K562 (cell line): ENCODE results near the gene INO80C. TPM values are rescaled to one million over a fixed set of nuclear protein-coding genes. Genes with fewer than 3 reads are reported as not detected.

Experiments
- ATAC-seq: fragments of 200-7000 bp; cut with Tn5 transposase; 3 replicates; pipeline ENCODE4 v1.9.1; 2020; ENCODE audit warnings: moderate library complexity
- BruUV-seq: library from RNA; stranded (reverse); fragments of 400-500 nt; replicated peaks from 2 replicates; lab custom pipeline; 2021; lab: Mats Ljungman, UMichigan
- CTCF ChIA-PET: fragments of 300-600 bp; formaldehyde crosslinking; extraction: SDS; loops from one replicate; lab custom pipeline; 2021; ENCODE audit warnings: low intra/inter-chr PET ratio; lab: Yijun Ruan, JAX
- POLR2A ChIA-PET: fragments of 300-600, 350-650 bp; sonication (Branson Sonifier 250); formaldehyde crosslinking; extraction: SDS; loops from one replicate; lab custom pipeline; 2021; ENCODE audit warnings: antibody characterized with exemption, inconsistent platforms; lab: Yijun Ruan, JAX
- DNase-seq, 4 experiments: peaks; one replicate each; pipeline versions ENCODE4 v3.0.0 to v3.0.0-alpha.2; 2011 to 2018; ENCODE audit warnings: low spot score in 3 of 4, mixed read lengths in 3 of 4; ENCODE audit errors: extremely low read depth in 1 of 4
- FAIRE-seq: peaks from 2 replicates; lab custom pipeline; 2011; peaks lifted over from hg19 to GRCh38; lab: Jason Lieb, UNC
- H2AFZ ChIP-seq: 2 replicates; pipeline ENCODE4 v1.6.0; 2011; ENCODE audit warnings: low read depth, low read length, control low read depth, inconsistent platforms
- H3K27ac ChIP-seq: fragments of 200-600 bp; 3 replicates; pipeline ENCODE4 v1.8.0; 2011; ENCODE audit warnings: low read depth, mild to moderate bottlenecking, control low read depth, inconsistent platforms, low read length, moderate library complexity, mixed read lengths; ENCODE audit errors: extremely low read depth
- H3K27me3 ChIP-seq, 2 experiments: fragments of 300-600 bp in 1 of 2; 2 replicates in 1 of 2; 3 replicates in 1 of 2; pipeline versions ENCODE4 v1.6.0 to v1.8.0; 2011; ENCODE audit warnings: inconsistent platforms in 2 of 2, low read length in 2 of 2, mild to moderate bottlenecking in 1 of 2, mixed read lengths in 1 of 2, moderate library complexity in 1 of 2; ENCODE audit not compliant: control insufficient read depth in 2 of 2, insufficient read depth in 2 of 2
- H3K36me3 ChIP-seq: fragments of 300-600 bp; 3 replicates; pipeline ENCODE4 v1.8.0; 2011; ENCODE audit warnings: mild to moderate bottlenecking, low read length, inconsistent platforms; ENCODE audit not compliant: control insufficient read depth, insufficient read depth
- H3K4me1 ChIP-seq, 2 experiments: fragments of 200-600 bp in 1 of 2; replicated peaks in 1 of 2; 2 replicates in 1 of 2; 3 replicates in 1 of 2; pipeline versions ENCODE4 v1.5.1 to v1.8.0; 2011; ENCODE audit warnings: inconsistent platforms in 2 of 2, low read length in 2 of 2, mild to moderate bottlenecking in 1 of 2, mixed read lengths in 1 of 2, moderate library complexity in 1 of 2; ENCODE audit not compliant: control insufficient read depth in 2 of 2, insufficient read depth in 2 of 2
- H3K4me2 ChIP-seq: 2 replicates; pipeline ENCODE4 v1.6.1; 2011; ENCODE audit warnings: low read length, control low read depth, inconsistent platforms, mixed read lengths; ENCODE audit not compliant: insufficient read depth
- H3K4me3 ChIP-seq: fragments of 200-600 bp; sonication (generic), shearing (Covaris generic); 2 replicates; pipeline ENCODE4 v1.5.1; 2016; ENCODE audit warnings: control low read depth, inconsistent platforms
- H3K79me2 ChIP-seq: fragments of 200-600 bp; 3 replicates; pipeline ENCODE4 v1.8.0; 2011; ENCODE audit warnings: low read length, inconsistent platforms; ENCODE audit not compliant: control insufficient read depth, insufficient read depth
- H3K9ac ChIP-seq, 2 experiments: 2 replicates each; pipeline versions ENCODE4 v1.6.0 to v1.6.1; 2011; ENCODE audit warnings: low read depth in 2 of 2, low read length in 2 of 2, control low read depth in 1 of 2, inconsistent platforms in 1 of 2, mild to moderate bottlenecking in 1 of 2, mixed read lengths in 1 of 2; ENCODE audit not compliant: insufficient read depth in 1 of 2
- H3K9me1 ChIP-seq: one replicate; pipeline ENCODE4 v1.6.0; 2011; ENCODE audit warnings: inconsistent platforms, mild to moderate bottlenecking, low read length, moderate library complexity; ENCODE audit not compliant: control insufficient read depth, insufficient read depth
- H3K9me3 ChIP-seq: replicated peaks from 2 replicates; pipeline ENCODE4 v1.5.1; 2011; ENCODE audit warnings: low read depth, low read length, inconsistent platforms; ENCODE audit not compliant: control insufficient read depth, insufficient read depth
- H4K20me1 ChIP-seq: replicated peaks from 2 replicates; pipeline ENCODE4 v1.6.1; 2011; ENCODE audit warnings: low read length, inconsistent platforms, mixed read lengths; ENCODE audit not compliant: control insufficient read depth, insufficient read depth
- ADNP ChIP-seq: fragments of 200-800 bp; sonication (Bioruptor generic); IDR thresholded peaks from 2 replicates; pipeline ENCODE4 v1.6.1; 2016; ENCODE audit warnings: missing genetic modification characterization, missing compliant biosample characterization
- BCOR ChIP-seq: fragments of 450-650 bp; IDR thresholded peaks from 2 replicates; pipeline ENCODE4 v1.6.1; 2016
- CTCF ChIP-seq, 3 experiments: IDR thresholded peaks in 2 of 3; conservative IDR thresholded peaks in 1 of 3; 2 replicates each; pipeline ENCODE4 v1.5.1; 2011 to 2012; ENCODE audit warnings: low read length in 3 of 3, mild to moderate bottlenecking in 3 of 3, control low read depth in 2 of 3, improper control_type of control experiment in 1 of 3, inconsistent platforms in 1 of 3, low read depth in 1 of 3, mixed read lengths in 1 of 3, moderate library complexity in 1 of 3; ENCODE audit not compliant: insufficient read depth in 2 of 3
- MTA1 ChIP-seq: fragments of 450-650 bp; IDR thresholded peaks from 2 replicates; pipeline ENCODE4 v1.6.1; 2017; ENCODE audit warnings: borderline replicate concordance
- OTX1 ChIP-seq: fragments of 450-650 bp; formaldehyde crosslinking; IDR thresholded peaks from 2 replicates; pipeline ENCODE4 v1.4.0; 2022; ENCODE audit warnings: mild to moderate bottlenecking
- SMAD4 ChIP-seq: fragments of 250-450 bp; sonication (Bioruptor Pico); conservative IDR thresholded peaks from 2 replicates; pipeline ENCODE4 v1.8.0; 2021; ENCODE audit warnings: inconsistent platforms, mild to moderate bottlenecking, moderate library complexity
- SNAPC5 ChIP-seq: fragments of 250-450 bp; sonication (Bioruptor Pico); IDR thresholded peaks from 2 replicates; pipeline ENCODE4 v1.8.0; 2021; ENCODE audit warnings: moderate library complexity, mild to moderate bottlenecking, inconsistent platforms
- SNIP1 ChIP-seq: fragments of 450-650 bp; IDR thresholded peaks from 2 replicates; pipeline ENCODE4 v1.7.1; 2017; ENCODE audit warnings: low read depth, mild to moderate bottlenecking
- WGBS: fragments of 100-300 bp; shearing (Covaris generic); methylation state at CpG from one replicate; pipeline ENCODE4 v1.1.6; 2016; ENCODE audit warnings: low coverage, mixed read lengths; ENCODE audit not compliant: insufficient coverage; ENCODE audit errors: missing lambda C conversion rate; 5-methylcytosine and 5-hydroxymethylcytosine counted together
- in situ Hi-C: fragments of 300-500 bp; cut with MboI; formaldehyde crosslinking; loops from 4 replicates; pipeline ENCODE4 v1.15.0; 2018; ENCODE audit warnings: inconsistent platforms, mixed read lengths
- intact Hi-C: fragments of 100-400 bp; cut with micrococcal nuclease; formaldehyde crosslinking; loops from 2 replicates; pipeline ENCODE4 v1.14.2; 2022
- polyA plus RNA-seq, 8 experiments: library from polyadenylated mRNA; depleted of rRNA in 4 of 8; stranded (reverse) in 5 of 8; unstranded in 3 of 8; fragments of >200 nt; fragmentation: Nextera tagmentation in 2 of 8; fragmentation: Illumina TruSeq in 1 of 8; extraction: Ambion mirVana in 2 of 8; extraction: Trizol in 1 of 8; gene quantifications; 2 replicates each; pipeline versions ENCODE4 v1.2.1 to v1.2.3, GENCODE V29; 2011 to 2014; ENCODE audit warnings: inconsistent platforms in 1 of 8, missing spikeins in 1 of 8
- total RNA-seq, 7 experiments: library from RNA; depleted of rRNA in 6 of 7; stranded (reverse); fragments of >200 nt in 6 of 7; fragmentation: Illumina TruSeq in 2 of 7; extraction: Trizol in 2 of 7; gene quantifications; 2 replicates each; pipeline versions ENCODE4 v1.2.1 to v1.2.3, GENCODE V29; 2011 to 2021; ENCODE audit warnings: low replicate concordance in 1 of 7

The INO80C gene
- total and polyA plus RNA-seq, 9 of the 15 experiments (the other 6 are each of a cell fraction or from before 2014, with no cell fraction given) = 14.3 to 53.3 (median 46.6) TPM

GRCh38 chr18:35442701-35443100, 55.1 kb downstream of the INO80C start:
- no peaks in the 10 kb centered on the region for H3K36me3 ChIP-seq
- ChIA-PET CTCF (no interaction called here), POLR2A (interaction anchor here (0.7 kb wide), 1 partner anchor 14 kb away, joined by 3 read pairs; no protein-coding TSS in a partner anchor)
- no peak for DNase-seq
- TF ChIP-seq OTX1 = no peak
- no peaks in the 10 kb centered on the region for H3K79me2 ChIP-seq
- no peaks in the 10 kb centered on the region for H3K9me3 ChIP-seq
- FAIRE-seq = no peak
- ATAC-seq = peak; percentile 20
- WGBS = 11% methylated on average over 5 of the region's 5 CpGs
- no peaks in the 10 kb centered on the region for H3K9me1 ChIP-seq
- no peak overlapping the region for H3K4me2 ChIP-seq
- BruUV-seq = no TSS peak
- intact Hi-C loops (no loop called here), in situ Hi-C loops (no loop called here)
- H3K9ac ChIP-seq = no peak overlapping the region
- H4K20me1 ChIP-seq = no peaks in the 10 kb centered on the region
- peaks cover 5 to 14% of the 10 kb centered on the region in 2 experiments; a peak in 3 of 5 replicates for H3K4me1 ChIP-seq
- H3K27ac ChIP-seq = no peak overlapping the region
- no peak overlapping the region for H3K4me3 ChIP-seq
- peaks cover 2 to 9% of the 10 kb centered on the region in 2 experiments; a peak in 4 of 5 replicates for H3K27me3 ChIP-seq
- H2AFZ ChIP-seq = peak overlapping the region; percentile 49; the same call in 1 of the 2 replicates

DNA sequence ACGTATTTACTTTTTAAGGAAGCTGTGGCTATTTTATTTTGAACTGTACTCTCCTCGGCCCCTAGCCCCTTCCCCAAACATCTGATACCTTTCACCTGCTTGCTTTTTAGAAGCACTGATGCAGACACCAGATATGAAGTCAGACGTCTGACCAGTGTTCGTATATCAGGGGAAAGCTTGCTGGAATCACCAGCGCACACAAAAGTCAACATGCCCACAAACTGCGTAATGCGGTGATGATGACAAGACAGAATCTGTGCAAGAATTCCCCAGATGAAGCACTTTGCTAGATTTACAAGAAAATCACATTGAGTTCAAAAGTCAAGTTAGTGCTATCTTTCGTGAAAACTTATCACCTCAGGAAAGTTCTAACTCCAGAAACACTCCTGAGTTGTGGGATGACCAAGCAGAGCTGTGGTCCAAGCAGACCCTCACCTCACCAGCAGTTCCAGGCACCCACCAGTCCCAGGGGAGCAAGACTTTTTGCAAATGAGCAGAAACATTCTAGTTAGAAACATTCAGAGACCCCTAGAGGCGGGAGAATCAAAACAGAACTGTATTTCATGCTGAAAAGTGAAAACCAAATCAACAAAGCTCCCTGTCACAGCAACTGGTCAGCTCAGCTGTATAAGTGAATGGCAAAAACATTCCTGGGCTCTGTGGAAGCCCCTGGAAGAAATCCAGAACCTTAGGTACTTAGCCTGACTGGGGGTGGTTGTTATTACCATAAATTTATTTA, 55.7 kb downstream of the INO80C start:
- no peaks in the 10 kb centered on the region for H3K36me3 ChIP-seq
- H3K4me1 ChIP-seq = peaks cover 5 to 14% of the 10 kb centered on the region in 2 experiments; a peak in 3 of 5 replicates
- BruUV-seq = no TSS peak
- CTCF ChIA-PET = no interaction called here
- H3K27ac ChIP-seq = no peak overlapping the region
- TF ChIP-seq BCOR = no peak
- 0 out of 2 replicates have a peak, but pooled peaks have one; percentile 49 for TF ChIP-seq SMAD4
- 0 out of 6 replicates have a peak, but pooled peaks of 1 of the 3 experiments have one; percentile 6 for TF ChIP-seq CTCF (IDR thresholded peaks at IDR 0.05 in 2 of 3, conservative IDR thresholded peaks at IDR 0.05 in 1 of 3; ENCODE audit: insufficient read depth in 2 of 3, low read depth in 1 of 3, low read length in 3 of 3)
- TF ChIP-seq SNAPC5 = no peak
- no peak for TF ChIP-seq ADNP (tag)
- TF ChIP-seq SNIP1 = no peak
- no peak for TF ChIP-seq MTA1
- intact Hi-C loops = no loop called here
- H3K4me3 ChIP-seq = no peak overlapping the region
- no peaks in the 10 kb centered on the region for H3K9me3 ChIP-seq
- no peaks in the 10 kb centered on the region for H3K79me2 ChIP-seq
- no peak overlapping the region for H2AFZ ChIP-seq
- peaks cover 2 to 9% of the 10 kb centered on the region in 2 experiments; a peak in 4 of 5 replicates for H3K27me3 ChIP-seq
- no peak for ATAC-seq
- DNase-seq = no peak
- FAIRE-seq = peak; percentile 60
- no peaks in the 10 kb centered on the region for H4K20me1 ChIP-seq
- no peaks in the 10 kb centered on the region for H3K9me1 ChIP-seq
- WGBS = 15% methylated on average over 9 of the region's 9 CpGs
- POLR2A ChIA-PET = interaction anchor here (0.7 kb wide), 1 partner anchor 15 kb away, joined by 3 read pairs; no protein-coding TSS in a partner anchor
- H3K4me2 ChIP-seq = no peak overlapping the region
- in situ Hi-C loops = no loop called here
- H3K9ac ChIP-seq = no peak overlapping the region
